Neutrophil (primary cell): ENCODE data around the gene NLRP6.
A peak's percentile ranks its signal among the peaks of the same experiment; 100 is the strongest.

Source experiments
- H3K27ac ChIP-seq: fragments of 200-600 bp; sonication (generic); 2 replicates; pipeline ENCODE4 v1.5.1; 2016; ENCODE audit warnings: mild to moderate bottlenecking, moderate library complexity
- H3K27me3 ChIP-seq: fragments of 200-600 bp; sonication (generic); 2 replicates; pipeline ENCODE4 v1.6.0; 2016; ENCODE audit warnings: mild to moderate bottlenecking
- H3K36me3 ChIP-seq: fragments of 200-600 bp; sonication (generic); 2 replicates; pipeline ENCODE4 v1.5.1; 2017
- H3K4me1 ChIP-seq, 2 experiments: fragments of 200-600 bp in 1 of 2; sonication (generic) in 1 of 2; 1 replicate in 1 of 2; 2 replicates in 1 of 2; pipeline versions ENCODE4 v1.5.1 to v1.6.1; 2013 to 2016; ENCODE audit warnings: low read depth in 1 of 2, low read length in 1 of 2, mild to moderate bottlenecking in 1 of 2, moderate library complexity in 1 of 2; ENCODE audit not compliant: control insufficient read depth in 1 of 2, insufficient read depth in 1 of 2
- H3K4me3 ChIP-seq, 2 experiments: fragments of 200-600 bp in 1 of 2; sonication (generic) in 1 of 2; 1 replicate in 1 of 2; 2 replicates in 1 of 2; pipeline ENCODE4 v1.5.1; 2013 to 2016; ENCODE audit warnings: low read depth in 1 of 2, low read length in 1 of 2, mild to moderate bottlenecking in 1 of 2, moderate library complexity in 1 of 2
- H3K9me3 ChIP-seq: fragments of 200-600 bp; sonication (generic); 2 replicates; pipeline ENCODE4 v1.5.1; 2016
- TF ChIP-seq, protein P1 (sequence below): fragments of 200-600 bp; sonication (generic); IDR thresholded peaks from 2 replicates; pipeline ENCODE4 v1.5.1; 2016; ENCODE audit warnings: antibody characterized with exemption

Gene NLRP6

DNA sequence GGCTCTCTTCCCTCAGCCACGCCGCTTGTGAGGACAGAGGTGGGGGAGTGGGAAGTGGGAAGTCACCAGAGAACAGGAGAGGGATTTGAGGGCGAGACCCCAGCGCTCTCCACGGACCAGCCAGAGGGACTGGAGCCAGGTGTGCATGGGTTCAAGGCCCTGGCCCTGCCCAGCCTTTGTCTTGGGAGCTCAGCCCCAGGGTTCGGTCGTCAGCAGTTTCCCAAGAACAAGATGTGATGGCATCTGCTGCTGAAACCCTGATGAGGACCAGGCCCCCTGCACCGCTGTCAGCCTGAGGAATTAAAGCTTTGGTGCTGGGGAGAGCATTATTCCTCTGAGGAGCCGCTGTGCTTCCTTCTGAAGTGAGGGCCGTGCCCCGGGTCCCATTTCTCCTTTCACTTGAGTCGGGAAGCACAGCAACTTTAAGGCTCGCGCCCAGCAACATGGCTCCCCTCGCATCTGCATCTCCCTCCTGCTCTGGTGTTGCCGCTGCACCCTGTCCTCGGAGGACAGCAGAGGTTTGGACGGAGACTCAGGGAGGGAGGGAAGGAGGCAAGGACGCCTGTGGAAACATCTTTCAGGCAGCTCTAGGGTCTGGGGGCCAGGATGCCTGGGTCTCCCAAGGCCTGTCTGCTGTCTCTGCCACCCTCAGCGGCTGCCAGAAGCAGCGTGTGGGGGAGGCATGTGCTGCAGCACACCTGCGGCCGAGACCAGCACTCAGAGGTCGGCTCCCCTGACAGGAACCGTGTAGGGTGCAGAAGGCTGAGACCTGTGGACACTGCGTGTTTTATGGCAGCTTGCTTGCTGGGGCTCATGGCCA lies 17.4 kb downstream of the NLRP6 start:
- no peak overlapping the region for H3K4me3 ChIP-seq
- TF ChIP-seq, protein P1, sequence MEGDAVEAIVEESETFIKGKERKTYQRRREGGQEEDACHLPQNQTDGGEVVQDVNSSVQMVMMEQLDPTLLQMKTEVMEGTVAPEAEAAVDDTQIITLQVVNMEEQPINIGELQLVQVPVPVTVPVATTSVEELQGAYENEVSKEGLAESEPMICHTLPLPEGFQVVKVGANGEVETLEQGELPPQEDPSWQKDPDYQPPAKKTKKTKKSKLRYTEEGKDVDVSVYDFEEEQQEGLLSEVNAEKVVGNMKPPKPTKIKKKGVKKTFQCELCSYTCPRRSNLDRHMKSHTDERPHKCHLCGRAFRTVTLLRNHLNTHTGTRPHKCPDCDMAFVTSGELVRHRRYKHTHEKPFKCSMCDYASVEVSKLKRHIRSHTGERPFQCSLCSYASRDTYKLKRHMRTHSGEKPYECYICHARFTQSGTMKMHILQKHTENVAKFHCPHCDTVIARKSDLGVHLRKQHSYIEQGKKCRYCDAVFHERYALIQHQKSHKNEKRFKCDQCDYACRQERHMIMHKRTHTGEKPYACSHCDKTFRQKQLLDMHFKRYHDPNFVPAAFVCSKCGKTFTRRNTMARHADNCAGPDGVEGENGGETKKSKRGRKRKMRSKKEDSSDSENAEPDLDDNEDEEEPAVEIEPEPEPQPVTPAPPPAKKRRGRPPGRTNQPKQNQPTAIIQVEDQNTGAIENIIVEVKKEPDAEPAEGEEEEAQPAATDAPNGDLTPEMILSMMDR, result no peak
- peaks cover 37% of the 10 kb centered on the region for H3K36me3 ChIP-seq
- peaks cover 3 to 7% of the 10 kb centered on the region in 2 experiments for H3K4me1 ChIP-seq
- no peaks in the 10 kb centered on the region for H3K9me3 ChIP-seq
- H3K27me3 ChIP-seq, result peaks cover 51% of the 10 kb centered on the region
- no peak overlapping the region for H3K27ac ChIP-seq

DNA sequence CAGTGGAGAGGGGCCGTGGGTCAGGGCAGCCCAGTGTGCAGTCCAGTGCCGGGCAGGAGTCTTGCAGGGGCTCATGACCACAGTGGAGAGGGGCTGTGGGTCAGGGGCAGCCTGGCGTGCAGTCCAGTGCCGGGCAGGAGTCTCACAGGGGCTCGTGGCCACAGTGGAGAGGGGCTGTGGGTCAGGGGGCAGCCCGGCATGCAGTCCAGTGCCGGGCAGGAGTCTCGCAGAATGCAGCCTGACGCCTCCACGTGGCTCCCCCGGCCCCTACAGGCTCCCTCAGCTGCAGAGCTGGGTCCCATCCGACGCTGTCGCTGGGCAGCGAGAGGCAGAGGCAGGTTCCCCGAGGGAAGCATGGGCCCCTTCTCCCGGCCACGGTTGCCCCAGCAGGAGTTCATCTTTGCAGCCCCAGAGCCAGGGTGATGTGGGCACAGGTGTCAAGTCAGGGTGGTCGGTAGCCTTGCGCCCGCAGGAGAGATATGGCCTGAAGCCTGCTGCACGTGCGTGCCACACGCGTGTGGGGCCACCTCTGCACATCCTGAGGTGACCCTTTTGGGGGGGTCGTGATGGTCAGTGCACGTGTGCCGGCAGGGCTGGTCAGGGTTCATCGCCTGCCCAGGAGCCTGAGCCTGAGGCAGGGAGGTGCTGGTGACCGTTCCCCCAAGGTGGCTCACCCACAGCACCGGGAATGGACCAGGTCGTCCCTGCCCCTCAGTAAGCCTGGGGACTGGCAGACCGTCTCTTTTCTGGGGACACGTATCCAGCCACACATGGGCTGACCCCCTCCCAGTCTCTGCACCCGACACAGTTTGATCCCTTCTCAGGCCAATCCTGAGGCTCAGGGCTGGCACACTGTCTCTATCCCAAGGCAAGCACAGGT lies 18.2 kb downstream of the NLRP6 start:
- Histone ChIP-seq H3K36me3 (peaks cover 34% of the 10 kb centered on the region), H3K4me3 (no peak overlapping the region), H3K4me1 (no peaks in the 10 kb centered on the region), H3K27me3 (peaks cover 54% of the 10 kb centered on the region), H3K9me3 (no peaks in the 10 kb centered on the region), H3K27ac (peak overlapping the region; percentile 27)
- TF ChIP-seq, protein P1, result no peak

DNA sequence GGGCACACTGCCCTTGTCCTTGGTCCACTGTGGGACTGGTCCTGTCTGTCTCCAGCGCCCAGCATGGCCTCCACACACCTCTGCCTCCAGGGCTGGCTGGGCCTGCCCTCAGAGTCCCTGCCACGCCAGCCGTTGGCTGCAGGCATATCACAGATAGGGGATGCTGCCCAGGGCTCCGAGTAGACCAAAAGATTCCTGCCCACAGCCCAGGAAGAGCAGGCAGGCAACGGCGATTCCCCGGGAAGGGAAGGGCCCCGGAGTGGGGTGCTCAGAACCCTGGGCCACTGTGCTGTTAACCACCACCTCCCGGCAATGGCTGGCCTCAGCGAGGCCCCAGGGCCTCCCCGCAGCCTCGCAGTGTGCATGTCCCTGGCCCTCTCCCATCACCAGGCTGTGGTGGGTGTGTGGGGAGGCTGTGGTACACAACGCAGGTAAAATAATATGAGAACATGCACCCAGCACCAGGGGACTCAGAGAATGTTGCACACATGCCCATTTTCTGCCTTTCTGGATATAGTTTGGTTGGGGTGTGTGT lies 18.9 kb downstream of the NLRP6 start:
- no peaks in the 10 kb centered on the region for H3K9me3 ChIP-seq
- peaks cover 28% of the 10 kb centered on the region for H3K36me3 ChIP-seq
- H3K27ac ChIP-seq, result peak overlapping the region; percentile 27
- no peaks in the 10 kb centered on the region for H3K4me1 ChIP-seq
- H3K27me3 ChIP-seq, result peaks cover 54% of the 10 kb centered on the region
- no peak overlapping the region for H3K4me3 ChIP-seq
- TF ChIP-seq, protein P1, result no peak

DNA sequence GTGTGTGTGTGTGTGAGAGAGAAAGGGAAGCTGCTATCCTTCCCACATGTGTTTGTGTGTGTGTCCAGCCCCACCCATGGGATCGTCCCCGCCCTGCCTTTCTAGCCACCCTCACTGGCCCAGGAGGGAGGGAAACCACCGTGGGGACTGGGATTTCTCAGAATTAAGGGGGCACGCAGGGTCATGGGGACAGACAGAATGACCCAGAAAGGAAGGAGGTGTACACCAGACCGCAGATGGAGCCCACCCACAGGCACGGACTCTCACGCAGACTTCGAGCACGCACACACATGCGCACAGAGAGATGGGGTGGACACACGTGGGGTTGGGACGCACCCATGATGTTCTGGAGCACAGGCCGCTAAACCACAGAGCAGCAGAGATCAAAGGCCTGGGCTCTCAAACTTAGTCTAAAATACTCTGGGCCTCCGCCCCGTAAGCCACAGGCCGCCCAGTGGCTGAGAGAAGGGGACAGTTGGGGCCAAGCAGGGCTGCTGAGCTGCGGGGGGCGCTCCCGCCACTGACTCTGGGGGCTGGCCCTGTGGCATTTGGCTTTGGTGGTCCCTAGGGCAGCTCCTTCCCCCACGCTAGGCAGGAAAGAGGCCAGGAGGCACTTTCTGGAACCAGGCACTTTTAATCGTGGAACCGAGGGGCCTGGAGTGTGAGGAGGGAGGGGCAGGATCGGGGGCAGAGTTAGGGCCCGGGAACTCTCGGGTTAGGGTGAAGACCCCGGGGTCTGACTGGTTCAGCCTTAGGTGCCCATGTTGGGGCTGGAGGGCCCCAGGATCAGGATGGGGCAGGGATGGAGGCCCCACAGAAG lies 19.6 kb downstream of the NLRP6 start:
- peaks cover 54% of the 10 kb centered on the region for H3K27me3 ChIP-seq
- no peak overlapping the region for H3K4me3 ChIP-seq
- peaks cover 22% of the 10 kb centered on the region for H3K36me3 ChIP-seq
- no peaks in the 10 kb centered on the region for H3K4me1 ChIP-seq
- no peak overlapping the region for H3K27ac ChIP-seq
- H3K9me3 ChIP-seq, result no peaks in the 10 kb centered on the region
- TF ChIP-seq, protein P1, result no peak

DNA sequence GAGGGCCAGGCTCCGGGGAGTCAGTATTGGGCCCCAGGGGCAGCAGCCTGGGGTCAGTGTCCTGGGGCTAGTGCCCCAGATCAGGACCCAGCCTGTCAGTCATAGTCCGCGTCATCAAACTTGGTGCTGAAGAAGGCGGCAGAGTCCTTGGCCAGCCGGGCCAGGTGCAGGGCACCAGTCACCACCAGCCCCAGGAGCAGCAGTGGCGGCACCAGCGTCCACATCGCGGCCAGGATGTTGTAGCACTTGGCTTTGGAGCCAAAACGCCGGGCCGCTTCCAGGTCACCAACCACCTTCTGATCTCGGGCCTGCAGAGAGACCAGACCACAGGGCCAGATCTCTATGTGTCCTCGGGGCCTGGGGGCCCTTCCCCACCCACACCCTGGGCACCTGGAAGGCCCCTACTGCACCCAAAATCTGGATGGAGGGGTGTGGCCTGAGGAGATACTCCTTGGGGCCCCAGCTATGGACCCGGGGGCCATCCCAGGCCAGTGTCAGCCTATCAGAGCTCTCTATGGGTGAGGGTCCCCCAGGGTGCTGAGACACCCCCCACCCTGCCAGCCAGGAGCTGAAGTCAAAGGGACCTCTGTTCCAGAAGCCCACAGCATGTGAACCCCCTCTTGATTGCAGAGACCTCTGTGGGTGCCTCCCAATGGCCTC lies 20.3 kb downstream of the NLRP6 start:
- no peaks in the 10 kb centered on the region for H3K4me1 ChIP-seq
- H3K27me3 ChIP-seq, result peaks cover 55% of the 10 kb centered on the region
- H3K27ac ChIP-seq, result no peak overlapping the region
- no peaks in the 10 kb centered on the region for H3K9me3 ChIP-seq
- TF ChIP-seq, protein P1, result no peak
- H3K36me3 ChIP-seq, result peaks cover 14% of the 10 kb centered on the region
- no peak overlapping the region for H3K4me3 ChIP-seq
